Measurements from ENCODE around the gene BLOC1S4. TPM values are rescaled to one million over a fixed set of nuclear protein-coding genes. Genes with fewer than 3 reads are reported as not detected.
"Not testable (repeated sequence)": the region's sequence is repeated elsewhere in the genome, so short reads cannot be mapped to it uniquely, and the experiment has no call there.

BLOC1S4 gene
- total RNA-seq, 1 experiment from 2014 or later, result 15.7 TPM

DNA sequence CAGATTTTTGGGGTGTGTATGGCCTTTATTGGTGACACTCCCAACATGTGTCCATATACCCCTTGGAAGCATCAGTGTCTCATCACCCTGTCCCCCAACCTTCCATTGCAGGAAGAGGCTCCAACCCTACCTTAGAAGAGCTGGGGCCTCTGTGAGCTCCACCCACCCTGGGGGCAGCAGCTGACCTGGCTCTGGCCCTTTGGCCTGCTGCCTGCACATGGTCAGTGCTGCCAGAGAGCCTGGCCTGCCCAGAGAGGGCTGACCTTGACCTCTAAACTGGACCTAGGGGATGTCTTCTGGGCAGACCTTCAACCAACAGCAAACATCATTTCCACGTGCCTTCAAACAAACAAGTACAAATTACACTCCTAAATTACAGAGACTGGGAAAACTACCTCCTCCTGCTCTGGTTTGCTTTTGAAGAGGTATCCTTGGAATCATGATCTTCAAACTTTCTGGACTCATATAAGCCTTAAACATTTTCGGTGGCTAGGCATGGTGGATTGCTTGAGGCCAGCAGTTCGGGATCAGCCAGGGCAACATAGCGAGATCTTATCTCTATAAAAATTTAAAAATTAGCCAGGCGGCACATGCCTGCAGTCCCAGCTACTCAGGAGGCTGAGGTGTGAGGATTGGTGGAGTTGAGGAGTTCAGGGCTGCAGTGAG, 39.2 kb downstream of the BLOC1S4 start:
- Histone ChIP-seq H3K79me2 (ENCODE audit: insufficient read depth, low read length) (no peaks in the 10 kb centered on the region), H3K27ac (ENCODE audit: low read depth, low read length) (no peak overlapping the region), H3K36me3 (ENCODE audit: control insufficient read depth in 1 of 2, insufficient read depth in 2 of 2, low read length in 2 of 2) (no peaks in the 10 kb centered on the region), H3K9me3 (ENCODE audit: control insufficient read depth in 1 of 2, insufficient read depth in 1 of 2, low read depth in 1 of 2, low read length in 2 of 2) (no peaks in the 10 kb centered on the region), H3K4me1 (ENCODE audit: control insufficient read depth in 1 of 2, insufficient read depth in 2 of 2, low read length in 2 of 2) (peaks cover 7 to 36% of the 10 kb centered on the region in 2 experiments; a peak in 3 of 4 replicates), H3K4me2 (ENCODE audit: low read length) (no peak overlapping the region), H3K27me3 (ENCODE audit: insufficient read depth, low read length) (no peaks in the 10 kb centered on the region), H3K9ac (ENCODE audit: low read length) (no peak overlapping the region), H3K4me3 (replicated peaks in 1 of 2; ENCODE audit: low read depth in 1 of 2, low read length in 2 of 2) (no peak overlapping the region), H3K9me2 (ENCODE audit: insufficient read depth) (no peaks in the 10 kb centered on the region), H2AFZ (ENCODE audit: low read depth, low read length, poor library complexity, severe bottlenecking) (no peak overlapping the region), H4K20me1 (ENCODE audit: insufficient read depth) (no peaks in the 10 kb centered on the region)
- RAD21 ChIA-PET (ENCODE audit: low non-redundant PET in 1 of 2, low total read pairs in 2 of 2, uncharacterized antibody in 2 of 2, unreplicated experiment in 2 of 2), result no interaction called here
- no peak for DNase-seq (ENCODE audit: low read depth, low spot score)
- TF ChIP-seq, protein P1, sequence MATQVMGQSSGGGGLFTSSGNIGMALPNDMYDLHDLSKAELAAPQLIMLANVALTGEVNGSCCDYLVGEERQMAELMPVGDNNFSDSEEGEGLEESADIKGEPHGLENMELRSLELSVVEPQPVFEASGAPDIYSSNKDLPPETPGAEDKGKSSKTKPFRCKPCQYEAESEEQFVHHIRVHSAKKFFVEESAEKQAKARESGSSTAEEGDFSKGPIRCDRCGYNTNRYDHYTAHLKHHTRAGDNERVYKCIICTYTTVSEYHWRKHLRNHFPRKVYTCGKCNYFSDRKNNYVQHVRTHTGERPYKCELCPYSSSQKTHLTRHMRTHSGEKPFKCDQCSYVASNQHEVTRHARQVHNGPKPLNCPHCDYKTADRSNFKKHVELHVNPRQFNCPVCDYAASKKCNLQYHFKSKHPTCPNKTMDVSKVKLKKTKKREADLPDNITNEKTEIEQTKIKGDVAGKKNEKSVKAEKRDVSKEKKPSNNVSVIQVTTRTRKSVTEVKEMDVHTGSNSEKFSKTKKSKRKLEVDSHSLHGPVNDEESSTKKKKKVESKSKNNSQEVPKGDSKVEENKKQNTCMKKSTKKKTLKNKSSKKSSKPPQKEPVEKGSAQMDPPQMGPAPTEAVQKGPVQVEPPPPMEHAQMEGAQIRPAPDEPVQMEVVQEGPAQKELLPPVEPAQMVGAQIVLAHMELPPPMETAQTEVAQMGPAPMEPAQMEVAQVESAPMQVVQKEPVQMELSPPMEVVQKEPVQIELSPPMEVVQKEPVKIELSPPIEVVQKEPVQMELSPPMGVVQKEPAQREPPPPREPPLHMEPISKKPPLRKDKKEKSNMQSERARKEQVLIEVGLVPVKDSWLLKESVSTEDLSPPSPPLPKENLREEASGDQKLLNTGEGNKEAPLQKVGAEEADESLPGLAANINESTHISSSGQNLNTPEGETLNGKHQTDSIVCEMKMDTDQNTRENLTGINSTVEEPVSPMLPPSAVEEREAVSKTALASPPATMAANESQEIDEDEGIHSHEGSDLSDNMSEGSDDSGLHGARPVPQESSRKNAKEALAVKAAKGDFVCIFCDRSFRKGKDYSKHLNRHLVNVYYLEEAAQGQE (IDR thresholded peaks at IDR 0.05; ENCODE audit: low read depth), result no peak
- no peak for TF ChIP-seq ZFX (IDR thresholded peaks at IDR 0.05)
- TF ChIP-seq EGR1 (IDR thresholded peaks at IDR 0.05; ENCODE audit: low read depth), result no peak
- no peak for TF ChIP-seq SIN3A (IDR thresholded peaks at IDR 0.05; ENCODE audit: low read depth)
- POLR2A ChIA-PET, result no interaction called here
- BruUV-seq (replicated peaks), result no TSS peak
- CTCF ChIA-PET, result no interaction called here
- ATAC-seq, result no peak
- intact Hi-C loops (cut with micrococcal nuclease), result no loop called here

DNA sequence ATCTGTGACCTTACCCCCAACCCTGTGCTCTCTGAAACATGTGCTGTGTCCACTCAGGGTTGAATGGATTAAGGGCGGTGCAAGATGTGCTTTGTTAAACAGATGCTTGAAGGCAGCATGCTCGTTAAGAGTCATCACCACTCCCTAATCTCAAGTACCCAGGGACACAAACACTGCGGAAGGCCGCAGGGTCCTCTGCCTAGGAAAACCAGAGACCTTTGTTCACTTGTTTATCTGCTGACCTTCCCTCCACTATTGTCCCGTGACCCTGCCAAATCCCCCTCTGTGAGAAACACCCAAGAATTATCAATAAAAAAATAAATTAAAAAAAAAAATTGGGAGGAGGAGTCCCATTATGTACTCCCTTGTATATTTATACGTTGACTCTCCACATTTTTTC, 40.4 kb downstream of the BLOC1S4 start:
- H3K27ac ChIP-seq (ENCODE audit: low read depth, low read length); DNase-seq (ENCODE audit: low read depth, low spot score); BruUV-seq (replicated peaks); H3K79me2 ChIP-seq (ENCODE audit: insufficient read depth, low read length); ATAC-seq; H3K9ac ChIP-seq (ENCODE audit: low read length); POLR2A ChIA-PET; RAD21 ChIA-PET (ENCODE audit: low non-redundant PET in 1 of 2, low total read pairs in 2 of 2, uncharacterized antibody in 2 of 2, unreplicated experiment in 2 of 2); H3K4me2 ChIP-seq (ENCODE audit: low read length); intact Hi-C loops (cut with micrococcal nuclease); H3K9me2 ChIP-seq (ENCODE audit: insufficient read depth); CTCF ChIA-PET; H3K27me3 ChIP-seq (ENCODE audit: insufficient read depth, low read length); H2AFZ ChIP-seq (ENCODE audit: low read depth, low read length, poor library complexity, severe bottlenecking); H3K9me3 ChIP-seq (ENCODE audit: control insufficient read depth in 1 of 2, insufficient read depth in 1 of 2, low read depth in 1 of 2, low read length in 2 of 2); H4K20me1 ChIP-seq (ENCODE audit: insufficient read depth); H3K4me3 ChIP-seq (replicated peaks in 1 of 2; ENCODE audit: low read depth in 1 of 2, low read length in 2 of 2); H3K36me3 ChIP-seq (ENCODE audit: control insufficient read depth in 1 of 2, insufficient read depth in 2 of 2, low read length in 2 of 2): not testable (repeated sequence)
- peaks cover 0 to 25% of the 10 kb centered on the region in 2 experiments; a peak in 3 of 4 replicates for H3K4me1 ChIP-seq (ENCODE audit: control insufficient read depth in 1 of 2, insufficient read depth in 2 of 2, low read length in 2 of 2)
